HEK293 (cell line): Measurements from ENCODE around the gene LGALS3BP.

Experiments
- CTCF ChIA-PET: fragments of 350-600 bp; formaldehyde crosslinking; extraction: SDS; loops from one replicate; lab custom pipeline; 2021; ENCODE audit warnings: antibody characterized with exemption; lab: Yijun Ruan, JAX
- POLR2A ChIA-PET: fragments of 300-600 bp; formaldehyde crosslinking; extraction: SDS; loops from one replicate; lab custom pipeline; 2020; ENCODE audit warnings: antibody characterized with exemption, inconsistent platforms; lab: Yijun Ruan, JAX
- H3K27ac ChIP-seq: fragments of 200-500 bp; sonication (Bioruptor generic); 2 replicates; pipeline ENCODE4 v1.5.1; 2014; ENCODE audit warnings: low read depth, low read length, control low read depth, inconsistent platforms; ENCODE audit errors: extremely low read depth
- H3K36me3 ChIP-seq, 2 experiments: fragments of 200-500 bp in 1 of 2; sonication (Bioruptor generic) in 1 of 2; 1 replicate in 1 of 2; 2 replicates in 1 of 2; pipeline ENCODE4 v1.5.1; 2014 to 2017; ENCODE audit warnings: inconsistent platforms in 2 of 2, low read length in 2 of 2; ENCODE audit not compliant: control insufficient read depth in 2 of 2, insufficient read depth in 1 of 2
- H3K4me1 ChIP-seq: fragments of 200-500 bp; sonication (Bioruptor generic); 2 replicates; pipeline ENCODE4 v1.5.1; 2014; ENCODE audit warnings: mild to moderate bottlenecking, low read length, inconsistent platforms; ENCODE audit not compliant: control insufficient read depth, insufficient read depth
- H3K4me3 ChIP-seq: 2 replicates; pipeline ENCODE4 v1.5.1; 2011; ENCODE audit warnings: low read depth, mild to moderate bottlenecking, control low read depth, low read length, moderate library complexity
- H3K9me3 ChIP-seq: fragments of 200-500 bp; sonication (Bioruptor generic); 2 replicates; pipeline ENCODE4 v1.5.1; 2014; ENCODE audit warnings: low read depth, low read length, inconsistent platforms; ENCODE audit not compliant: control insufficient read depth, insufficient read depth
- BCL11B ChIP-seq: fragments of 450-650 bp; formaldehyde crosslinking; IDR thresholded peaks from 2 replicates; pipeline ENCODE4 v1.5.1; 2016; ENCODE audit warnings: low read depth, missing biosample characterization, missing genetic modification characterization
- GLIS1 ChIP-seq: fragments of 450-650 bp; formaldehyde crosslinking; IDR thresholded peaks from 2 replicates; pipeline ENCODE4 v1.5.1; 2016; ENCODE audit warnings: missing biosample characterization, missing genetic modification characterization
- HOXD13 ChIP-seq: sonication (generic); formaldehyde crosslinking; IDR thresholded peaks from 2 replicates; pipeline ENCODE4 v1.8.0; 2022; ENCODE audit warnings: missing genetic modification reagents, borderline replicate concordance
- KLF7 ChIP-seq: fragments of 450-650 bp; formaldehyde crosslinking; IDR thresholded peaks from 2 replicates; pipeline ENCODE4 v1.5.1; 2016; ENCODE audit warnings: missing biosample characterization, missing genetic modification characterization, borderline replicate concordance
- PATZ1 ChIP-seq: fragments of 450-650 bp; formaldehyde crosslinking; IDR thresholded peaks from 2 replicates; pipeline ENCODE4 v1.5.1; 2016; ENCODE audit warnings: missing biosample characterization, missing genetic modification characterization
- SETDB1 ChIP-seq: IDR thresholded peaks from one replicate; pipeline ENCODE4 v1.6.1; 2017; ENCODE audit warnings: mild to moderate bottlenecking, low read length, moderate library complexity, mixed read lengths; ENCODE audit not compliant: insufficient read length
- ZBTB17 ChIP-seq: fragments of 450-650 bp; formaldehyde crosslinking; IDR thresholded peaks from 2 replicates; pipeline ENCODE4 v1.5.1; 2016; ENCODE audit warnings: missing biosample characterization, missing genetic modification characterization
- ZNF2 ChIP-seq: fragments of 450-650 bp; formaldehyde crosslinking; IDR thresholded peaks from 2 replicates; pipeline ENCODE4 v1.5.1; 2016; ENCODE audit warnings: missing biosample characterization, missing genetic modification characterization
- ZNF202 ChIP-seq: fragments of 450-650 bp; formaldehyde crosslinking; IDR thresholded peaks from 2 replicates; pipeline ENCODE4 v1.5.1; 2016; ENCODE audit warnings: missing biosample characterization, missing genetic modification characterization, borderline replicate concordance
- ZNF274 ChIP-seq, 2 experiments: fragments of 200-500 bp in 1 of 2; fragments of 450-650 bp in 1 of 2; sonication (Bioruptor generic) in 1 of 2; formaldehyde crosslinking in 1 of 2; IDR thresholded peaks; 2 replicates each; pipeline versions ENCODE4 v1.5.1 to v1.6.1; 2014 to 2016; ENCODE audit warnings: borderline replicate concordance in 1 of 2, inconsistent platforms in 1 of 2, low read length in 1 of 2, missing biosample characterization in 1 of 2, missing genetic modification characterization in 1 of 2
- ZNF280D ChIP-seq: fragments of 450-650 bp; formaldehyde crosslinking; IDR thresholded peaks from 2 replicates; pipeline ENCODE4 v1.5.1; 2016; ENCODE audit warnings: missing biosample characterization, missing genetic modification characterization
- ZNF362 ChIP-seq: fragments of 450-650 bp; formaldehyde crosslinking; IDR thresholded peaks from 2 replicates; pipeline ENCODE4 v1.5.1; 2016; ENCODE audit warnings: missing biosample characterization, missing genetic modification characterization
- ZNF391 ChIP-seq: fragments of 450-650 bp; formaldehyde crosslinking; IDR thresholded peaks from 2 replicates; pipeline ENCODE4 v1.5.1; 2016; ENCODE audit warnings: low read depth, missing biosample characterization, missing genetic modification characterization, borderline replicate concordance
- ZNF48 ChIP-seq: fragments of 450-650 bp; formaldehyde crosslinking; IDR thresholded peaks from 2 replicates; pipeline ENCODE4 v1.5.1; 2016; ENCODE audit warnings: missing biosample characterization, missing genetic modification characterization
- ZNF501 ChIP-seq: fragments of 450-650 bp; formaldehyde crosslinking; IDR thresholded peaks from 2 replicates; pipeline ENCODE4 v1.5.1; 2016; ENCODE audit warnings: missing biosample characterization, missing genetic modification characterization
- ZNF510 ChIP-seq: fragments of 450-650 bp; formaldehyde crosslinking; IDR thresholded peaks from 2 replicates; pipeline ENCODE4 v1.5.1; 2018; ENCODE audit warnings: mild to moderate bottlenecking, missing genetic modification characterization, missing biosample characterization; ENCODE audit not compliant: insufficient replicate concordance
- ZNF521 ChIP-seq: fragments of 450-650 bp; formaldehyde crosslinking; IDR thresholded peaks from 2 replicates; pipeline ENCODE4 v1.5.1; 2017; ENCODE audit warnings: missing biosample characterization, mild to moderate bottlenecking, missing genetic modification characterization
- ZNF561 ChIP-seq: fragments of 450-650 bp; IDR thresholded peaks from 2 replicates; pipeline ENCODE4 v1.5.1; 2018; ENCODE audit warnings: missing biosample characterization, missing genetic modification characterization, borderline replicate concordance
- ZNF600 ChIP-seq: fragments of 450-650 bp; formaldehyde crosslinking; IDR thresholded peaks from 2 replicates; pipeline ENCODE4 v1.5.1; 2016; ENCODE audit warnings: missing biosample characterization, missing genetic modification characterization
- ZNF626 ChIP-seq: fragments of 450-650 bp; sonication (Bioruptor Pico); formaldehyde crosslinking; IDR thresholded peaks from 2 replicates; pipeline ENCODE4 v1.5.1; 2018; ENCODE audit warnings: missing biosample characterization, missing genetic modification characterization, inconsistent platforms
- ZNF664 ChIP-seq: fragments of 450-650 bp; formaldehyde crosslinking; IDR thresholded peaks from 2 replicates; pipeline ENCODE4 v1.5.1; 2016; ENCODE audit warnings: missing biosample characterization, missing genetic modification characterization
- TF ChIP-seq, protein P1 (sequence below): fragments of 450-650 bp; formaldehyde crosslinking; IDR thresholded peaks from 2 replicates; pipeline ENCODE4 v1.5.1; 2016; ENCODE audit warnings: missing biosample characterization, missing genetic modification characterization
- TF ChIP-seq, protein P2 (sequence below): fragments of 450-650 bp; formaldehyde crosslinking; IDR thresholded peaks from 2 replicates; pipeline ENCODE4 v1.5.1; 2017; ENCODE audit warnings: missing biosample characterization, missing genetic modification characterization

LGALS3BP gene

DNA sequence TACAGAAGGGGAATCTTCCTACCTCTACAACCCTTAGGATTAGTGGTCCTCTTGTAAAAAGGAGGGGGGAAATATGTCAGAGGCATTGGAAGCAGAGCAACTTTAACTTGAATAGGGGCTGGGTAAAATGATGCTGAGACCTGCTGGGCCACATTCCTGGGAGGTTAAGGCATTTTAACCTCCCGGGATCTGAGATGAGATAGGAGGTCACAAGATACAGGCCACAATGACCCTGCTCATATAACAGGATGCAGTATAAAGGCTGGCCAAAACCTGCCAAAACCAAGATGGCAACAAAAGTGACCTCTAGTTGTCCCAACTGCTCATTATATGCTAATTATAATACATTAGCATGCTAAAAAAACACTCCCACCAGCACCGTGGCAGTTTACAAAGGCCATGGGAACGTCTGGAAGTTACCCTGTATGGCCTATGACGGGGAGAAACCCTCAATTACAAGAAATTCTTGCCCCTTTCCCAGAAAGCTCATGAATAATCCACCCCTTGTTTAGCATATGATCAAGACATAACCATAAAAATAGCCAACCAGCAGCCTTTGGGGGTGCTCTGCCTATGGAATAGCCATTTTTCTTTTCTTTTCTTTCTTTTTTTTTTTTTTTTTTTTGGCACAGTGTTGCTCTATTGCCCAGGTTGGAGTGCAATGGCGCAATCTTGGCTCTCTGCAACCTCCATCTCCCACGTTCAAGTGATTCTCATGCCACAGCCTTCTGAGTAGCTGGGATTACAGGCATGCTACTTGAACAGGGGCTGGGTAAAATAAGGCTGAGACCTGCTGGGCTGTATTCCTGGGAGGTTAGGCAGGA is 38.0 kb upstream of the LGALS3BP start:
- no peak for TF ChIP-seq ZNF600
- TF ChIP-seq ZNF510, result no peak
- TF ChIP-seq ZNF664 (tag by site-specific recombination), result no peak
- TF ChIP-seq ZNF202 (tag by site-specific recombination), result no peak
- TF ChIP-seq ZNF561 (tag by site-specific recombination), result no peak
- TF ChIP-seq ZNF501 (tag by site-specific recombination), result no peak
- no peak for TF ChIP-seq ZNF2 (tag by site-specific recombination)
- no peak for TF ChIP-seq ZNF521 (tag by site-specific recombination)
- Histone ChIP-seq H3K36me3 (no peaks in the 10 kb centered on the region), H3K4me3 (no peak overlapping the region), H3K9me3 (no peaks in the 10 kb centered on the region), H3K4me1 (peaks cover 15% of the 10 kb centered on the region), H3K27ac (no peak overlapping the region)
- ChIA-PET CTCF (interaction anchor here (0.6 to 11.1 kb wide), 8 partner anchors 21 to 375 kb away, joined by 3 to 122 read pairs (median 4); no protein-coding TSS in a partner anchor), POLR2A (interaction anchor here (1.3 kb wide), 1 partner anchor 9 kb away, joined by 4 read pairs; no protein-coding TSS in a partner anchor)

DNA sequence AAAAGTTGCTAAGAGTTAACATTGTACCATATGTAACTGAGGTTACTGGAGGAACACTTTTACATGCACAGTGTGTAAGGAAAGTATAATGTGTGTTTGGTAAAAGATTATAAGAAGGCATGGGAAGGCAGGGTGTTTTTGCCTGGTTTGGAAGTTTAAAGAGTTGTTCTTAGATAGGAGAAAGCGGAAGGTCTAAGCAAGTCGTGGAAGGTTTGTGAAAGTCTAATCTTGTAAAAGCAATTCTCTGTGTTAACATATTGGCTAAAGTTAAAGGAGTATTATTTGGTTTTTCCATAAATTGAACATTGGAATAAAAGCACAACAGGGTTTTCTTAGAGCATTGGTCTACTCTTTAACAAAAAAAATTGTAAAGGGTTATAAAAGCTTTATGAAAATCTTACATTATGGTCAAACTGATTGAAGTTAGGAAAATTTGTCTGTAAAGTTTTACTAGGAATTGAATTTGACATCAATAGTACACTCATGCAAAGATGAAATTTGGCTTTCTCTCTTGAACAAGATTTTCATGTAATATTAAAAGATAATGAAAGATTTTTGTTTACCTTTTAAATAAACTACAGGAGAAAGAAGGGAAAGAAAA is 34.5 kb upstream of the LGALS3BP start:
- H3K4me1 ChIP-seq, result peaks cover 4% of the 10 kb centered on the region
- no peaks in the 10 kb centered on the region for H3K9me3 ChIP-seq
- no peak overlapping the region for H3K27ac ChIP-seq
- ChIA-PET POLR2A (no interaction called here), CTCF (interaction anchor here (0.6 to 11.1 kb wide), 6 partner anchors 12 to 379 kb away, joined by 3 to 122 read pairs (median 5); no protein-coding TSS in a partner anchor)
- no peaks in the 10 kb centered on the region for H3K36me3 ChIP-seq
- no peak overlapping the region for H3K4me3 ChIP-seq
- TF ChIP-seq ZNF274 (IDR thresholded peaks at IDR 0.05; ENCODE audit: low read length), result no peak
- TF ChIP-seq ZNF274 (tag by site-specific recombination; IDR thresholded peaks at IDR 0.05; ENCODE audit: borderline replicate concordance), result no peak
- no peak for TF ChIP-seq PATZ1 (tag by site-specific recombination)
- TF ChIP-seq ZBTB17 (tag by site-specific recombination), result no peak
- TF ChIP-seq, protein P1, sequence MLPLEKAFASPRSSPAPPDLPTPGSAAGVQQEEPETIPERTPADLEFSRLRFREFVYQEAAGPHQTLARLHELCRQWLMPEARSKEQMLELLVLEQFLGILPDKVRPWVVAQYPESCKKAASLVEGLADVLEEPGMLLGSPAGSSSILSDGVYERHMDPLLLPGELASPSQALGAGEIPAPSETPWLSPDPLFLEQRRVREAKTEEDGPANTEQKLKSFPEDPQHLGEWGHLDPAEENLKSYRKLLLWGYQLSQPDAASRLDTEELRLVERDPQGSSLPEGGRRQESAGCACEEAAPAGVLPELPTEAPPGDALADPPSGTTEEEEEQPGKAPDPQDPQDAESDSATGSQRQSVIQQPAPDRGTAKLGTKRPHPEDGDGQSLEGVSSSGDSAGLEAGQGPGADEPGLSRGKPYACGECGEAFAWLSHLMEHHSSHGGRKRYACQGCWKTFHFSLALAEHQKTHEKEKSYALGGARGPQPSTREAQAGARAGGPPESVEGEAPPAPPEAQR (tag by site-specific recombination), result no peak
- TF ChIP-seq BCL11B (tag by site-specific recombination), result no peak
- TF ChIP-seq ZNF626 (tag by site-specific recombination), result 0 out of 2 replicates have a peak, but pooled peaks have one; percentile 45
- TF ChIP-seq ZNF48 (tag by site-specific recombination), result no peak
- TF ChIP-seq ZNF362 (tag by site-specific recombination), result no peak
- TF ChIP-seq ZNF280D (tag by site-specific recombination), result 0 out of 2 replicates have a peak, but pooled peaks have one; percentile 29
- TF ChIP-seq, protein P2, sequence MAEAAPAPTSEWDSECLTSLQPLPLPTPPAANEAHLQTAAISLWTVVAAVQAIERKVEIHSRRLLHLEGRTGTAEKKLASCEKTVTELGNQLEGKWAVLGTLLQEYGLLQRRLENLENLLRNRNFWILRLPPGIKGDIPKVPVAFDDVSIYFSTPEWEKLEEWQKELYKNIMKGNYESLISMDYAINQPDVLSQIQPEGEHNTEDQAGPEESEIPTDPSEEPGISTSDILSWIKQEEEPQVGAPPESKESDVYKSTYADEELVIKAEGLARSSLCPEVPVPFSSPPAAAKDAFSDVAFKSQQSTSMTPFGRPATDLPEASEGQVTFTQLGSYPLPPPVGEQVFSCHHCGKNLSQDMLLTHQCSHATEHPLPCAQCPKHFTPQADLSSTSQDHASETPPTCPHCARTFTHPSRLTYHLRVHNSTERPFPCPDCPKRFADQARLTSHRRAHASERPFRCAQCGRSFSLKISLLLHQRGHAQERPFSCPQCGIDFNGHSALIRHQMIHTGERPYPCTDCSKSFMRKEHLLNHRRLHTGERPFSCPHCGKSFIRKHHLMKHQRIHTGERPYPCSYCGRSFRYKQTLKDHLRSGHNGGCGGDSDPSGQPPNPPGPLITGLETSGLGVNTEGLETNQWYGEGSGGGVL, result no peak
- no peak for TF ChIP-seq KLF7
- TF ChIP-seq GLIS1 (tag by site-specific recombination), result no peak
- TF ChIP-seq HOXD13 (CRISPR knock-in tag), result no peak
- peak; percentile 100 for TF ChIP-seq SETDB1
- TF ChIP-seq ZNF391 (tag by site-specific recombination), result no peak
